Caco-2 (cell line): ENCODE measurements around the gene UBE2I. TPM values are rescaled to one million over a fixed set of nuclear protein-coding genes. Genes with fewer than 3 reads are reported as not detected.

Experiments used
- BruUV-seq: library from RNA; stranded (reverse); fragments of 400-500 nt; replicated peaks from 2 replicates; lab custom pipeline; 2021; lab: Mats Ljungman, UMichigan
- CTCF ChIA-PET: fragments of 300-600 bp; sonication (Branson Sonifier 250); formaldehyde crosslinking; loops from one replicate; lab custom pipeline; 2022; ENCODE audit warnings: antibody characterized with exemption; lab: Charles Lee
- POLR2A ChIA-PET: fragments of 300-600 bp; sonication (Branson Sonifier 250); formaldehyde crosslinking; loops from one replicate; lab custom pipeline; 2022; ENCODE audit warnings: antibody characterized with exemption; lab: Charles Lee
- DNase-seq, 2 experiments: peaks; one replicate each; pipeline versions ENCODE4 v3.0.0 to v3.0.0-alpha.2; 2020 to 2022
- H3K27me3 ChIP-seq: replicated peaks from 2 replicates; pipeline ENCODE4 v1.6.0; 2011; ENCODE audit warnings: low read length; ENCODE audit not compliant: control insufficient read depth, insufficient read depth
- H3K36me3 ChIP-seq: 2 replicates; pipeline ENCODE4 v1.5.1; 2011; ENCODE audit warnings: low read length; ENCODE audit not compliant: control insufficient read depth, insufficient read depth
- H3K4me1 ChIP-seq: fragments of 250-450 bp; sonication (Bioruptor Pico); 2 replicates; pipeline ENCODE4 v1.5.1; 2020; ENCODE audit warnings: mild to moderate bottlenecking
- H3K4me3 ChIP-seq: 2 replicates; pipeline ENCODE4 v1.5.1; 2011; ENCODE audit warnings: low read depth, mild to moderate bottlenecking, control low read depth, low read length
- H3K9me3 ChIP-seq: fragments of 250-450 bp; sonication (Bioruptor Pico); 2 replicates; pipeline ENCODE4 v1.5.1; 2020; ENCODE audit warnings: mild to moderate bottlenecking, moderate library complexity
- H3K27ac Mint-ChIP-seq: one replicate; pipeline ENCODE4 v1.8.0; 2022; ENCODE audit warnings: mixed read lengths; ENCODE audit not compliant: unreplicated experiment
- H3K27me3 Mint-ChIP-seq: one replicate; pipeline ENCODE4 v1.8.0; 2022; ENCODE audit warnings: mixed read lengths; ENCODE audit not compliant: insufficient read depth, unreplicated experiment
- H3K36me3 Mint-ChIP-seq: one replicate; pipeline ENCODE4 v1.8.0; 2022; ENCODE audit warnings: mild to moderate bottlenecking, mixed read lengths; ENCODE audit not compliant: insufficient read depth, unreplicated experiment
- H3K4me1 Mint-ChIP-seq: one replicate; pipeline ENCODE4 v1.8.0; 2022; ENCODE audit warnings: low read depth, mixed read lengths; ENCODE audit not compliant: unreplicated experiment
- H3K4me3 Mint-ChIP-seq: one replicate; pipeline ENCODE4 v1.8.0; 2022; ENCODE audit warnings: mild to moderate bottlenecking, moderate library complexity, mixed read lengths; ENCODE audit not compliant: unreplicated experiment
- H3K9me3 Mint-ChIP-seq: one replicate; pipeline ENCODE4 v1.8.0; 2022; ENCODE audit warnings: mixed read lengths; ENCODE audit not compliant: unreplicated experiment
- intact Hi-C: fragments of 100-400 bp; cut with micrococcal nuclease; formaldehyde crosslinking; loops from one replicate; pipeline ENCODE4 v1.10.0; 2022; ENCODE audit not compliant: unreplicated experiment
- total RNA-seq: library from RNA; stranded (reverse); gene quantifications from 2 replicates; pipeline ENCODE4 v1.2.3, GENCODE V29; 2022
- TF ChIP-seq, protein P1 (sequence below), 2 experiments: fragments of 200-600 bp in 1 of 2; IDR thresholded peaks; 1 replicate in 1 of 2; 2 replicates in 1 of 2; pipeline versions ENCODE4 v1.5.1 to v1.8.0; 2011 to 2022; ENCODE audit warnings: antibody characterized with exemption in 1 of 2, control low read depth in 1 of 2, inconsistent platforms in 1 of 2, low read depth in 1 of 2, low read length in 1 of 2, mild to moderate bottlenecking in 1 of 2, moderate library complexity in 1 of 2; ENCODE audit not compliant: insufficient read depth in 1 of 2, severe bottlenecking in 1 of 2, unreplicated experiment in 1 of 2

The UBE2I gene
- total RNA-seq, 1 experiment from 2014 or later = 178 TPM

DNA sequence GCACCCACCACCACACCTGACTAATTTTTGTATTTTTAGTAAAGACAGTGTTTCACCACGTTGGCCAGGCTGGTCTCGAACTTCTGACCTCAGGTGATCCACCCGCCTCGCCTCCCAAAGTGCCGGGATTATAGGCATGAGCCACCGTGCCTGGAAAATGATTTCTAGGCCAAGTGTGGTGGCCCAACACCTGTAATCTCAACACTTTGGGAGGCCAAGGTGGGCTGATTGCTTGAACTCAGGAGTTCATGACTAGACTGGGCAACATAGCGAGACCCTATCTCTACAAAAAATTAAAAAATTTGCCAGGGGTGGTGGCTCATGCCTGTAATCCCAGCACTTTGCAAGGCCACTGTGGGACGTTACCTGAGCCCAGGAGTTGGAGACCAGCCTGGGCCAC is 13.0 kb downstream of the UBE2I start:
- H3K9me3 ChIP-seq = no peaks in the 10 kb centered on the region
- no peaks in the 10 kb centered on the region for H3K4me1 Mint-ChIP-seq
- no peak overlapping the region for H3K27ac Mint-ChIP-seq
- H3K4me3 ChIP-seq = no peak overlapping the region
- intact Hi-C loops = no loop called here
- H3K36me3 Mint-ChIP-seq = peaks cover 51% of the 10 kb centered on the region
- no peaks in the 10 kb centered on the region for H3K4me1 ChIP-seq
- DNase-seq = no peak
- H3K27me3 Mint-ChIP-seq = no peaks in the 10 kb centered on the region
- no peaks in the 10 kb centered on the region for H3K9me3 Mint-ChIP-seq
- H3K27me3 ChIP-seq = no peaks in the 10 kb centered on the region
- H3K4me3 Mint-ChIP-seq = no peak overlapping the region
- TF ChIP-seq, protein P1, sequence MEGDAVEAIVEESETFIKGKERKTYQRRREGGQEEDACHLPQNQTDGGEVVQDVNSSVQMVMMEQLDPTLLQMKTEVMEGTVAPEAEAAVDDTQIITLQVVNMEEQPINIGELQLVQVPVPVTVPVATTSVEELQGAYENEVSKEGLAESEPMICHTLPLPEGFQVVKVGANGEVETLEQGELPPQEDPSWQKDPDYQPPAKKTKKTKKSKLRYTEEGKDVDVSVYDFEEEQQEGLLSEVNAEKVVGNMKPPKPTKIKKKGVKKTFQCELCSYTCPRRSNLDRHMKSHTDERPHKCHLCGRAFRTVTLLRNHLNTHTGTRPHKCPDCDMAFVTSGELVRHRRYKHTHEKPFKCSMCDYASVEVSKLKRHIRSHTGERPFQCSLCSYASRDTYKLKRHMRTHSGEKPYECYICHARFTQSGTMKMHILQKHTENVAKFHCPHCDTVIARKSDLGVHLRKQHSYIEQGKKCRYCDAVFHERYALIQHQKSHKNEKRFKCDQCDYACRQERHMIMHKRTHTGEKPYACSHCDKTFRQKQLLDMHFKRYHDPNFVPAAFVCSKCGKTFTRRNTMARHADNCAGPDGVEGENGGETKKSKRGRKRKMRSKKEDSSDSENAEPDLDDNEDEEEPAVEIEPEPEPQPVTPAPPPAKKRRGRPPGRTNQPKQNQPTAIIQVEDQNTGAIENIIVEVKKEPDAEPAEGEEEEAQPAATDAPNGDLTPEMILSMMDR (IDR thresholded peaks at IDR 0.05; ENCODE audit: insufficient read depth in 1 of 2, low read depth in 1 of 2, low read length in 1 of 2, severe bottlenecking in 1 of 2, unreplicated experiment in 1 of 2) = no peak
- peaks cover 5% of the 10 kb centered on the region for H3K36me3 ChIP-seq
- ChIA-PET POLR2A (interaction anchor here (0.7 kb wide), 1 partner anchor 327 kb away, joined by 5 read pairs; no protein-coding TSS in a partner anchor), CTCF (no interaction called here)
- no TSS peak for BruUV-seq

DNA sequence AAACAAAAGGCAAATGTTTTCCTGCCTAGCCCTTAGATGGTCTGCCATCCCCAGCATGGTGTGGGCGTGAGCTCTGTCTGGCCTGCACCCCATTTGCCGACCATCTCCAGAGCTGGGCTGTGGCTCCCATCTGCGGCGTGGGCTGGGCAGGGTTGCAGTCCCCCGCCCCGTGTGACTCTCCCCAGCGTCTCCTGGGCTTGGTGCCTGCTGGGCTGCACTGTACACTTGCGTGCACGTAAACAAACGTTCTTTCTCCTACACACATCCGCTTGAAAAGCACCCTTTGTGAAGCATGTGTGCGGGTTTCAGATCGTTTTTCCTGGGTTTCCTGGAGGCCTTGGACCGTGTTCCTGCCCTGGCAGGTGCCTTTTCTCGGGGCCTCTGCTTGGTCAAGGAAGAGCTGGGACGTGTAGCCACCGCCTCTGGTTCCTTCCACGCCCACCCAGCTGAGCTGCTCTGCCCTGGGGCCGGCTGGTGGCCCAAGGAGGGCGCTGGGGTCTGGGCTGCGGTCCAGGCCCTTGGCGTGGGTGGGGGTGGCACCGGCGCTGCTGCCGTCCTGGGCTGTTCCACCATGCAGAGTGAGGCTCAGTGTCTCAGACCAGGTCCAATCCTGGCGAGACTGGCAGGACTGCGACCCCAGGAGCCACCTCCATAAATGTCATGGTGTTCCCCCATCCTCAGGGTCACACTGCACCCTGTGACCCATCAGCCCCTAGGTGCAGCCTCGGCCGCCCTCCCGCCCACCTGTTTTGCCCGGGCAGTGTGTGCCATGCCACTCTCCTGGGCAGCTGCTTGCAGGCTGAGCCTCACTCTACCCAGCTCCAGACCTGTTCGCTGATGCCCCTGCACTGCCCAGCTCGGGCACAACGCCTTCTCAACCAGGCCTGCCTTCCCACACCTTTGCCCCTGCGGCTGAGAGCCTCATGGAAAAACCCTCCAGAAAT is 14.1 kb downstream of the UBE2I start:
- Histone ChIP-seq H3K4me3 (no peak overlapping the region), H3K4me1 (no peaks in the 10 kb centered on the region), H3K9me3 (no peaks in the 10 kb centered on the region), H3K27me3 (no peaks in the 10 kb centered on the region), H3K36me3 (peaks cover 4% of the 10 kb centered on the region)
- Mint-ChIP-seq H3K9me3 (no peaks in the 10 kb centered on the region), H3K4me1 (no peaks in the 10 kb centered on the region), H3K36me3 (peaks cover 39% of the 10 kb centered on the region), H3K27me3 (no peaks in the 10 kb centered on the region), H3K27ac (no peak overlapping the region), H3K4me3 (no peak overlapping the region)
- intact Hi-C loops = no loop called here
- no TSS peak for BruUV-seq
- TF ChIP-seq, protein P1 (IDR thresholded peaks at IDR 0.05; ENCODE audit: insufficient read depth in 1 of 2, low read depth in 1 of 2, low read length in 1 of 2, severe bottlenecking in 1 of 2, unreplicated experiment in 1 of 2) = no peak
- DNase-seq = no peak
- ChIA-PET CTCF (interaction anchor here (0.7 kb wide), 1 partner anchor 230 kb away, joined by 3 read pairs; no protein-coding TSS in a partner anchor), POLR2A (no interaction called here)

DNA sequence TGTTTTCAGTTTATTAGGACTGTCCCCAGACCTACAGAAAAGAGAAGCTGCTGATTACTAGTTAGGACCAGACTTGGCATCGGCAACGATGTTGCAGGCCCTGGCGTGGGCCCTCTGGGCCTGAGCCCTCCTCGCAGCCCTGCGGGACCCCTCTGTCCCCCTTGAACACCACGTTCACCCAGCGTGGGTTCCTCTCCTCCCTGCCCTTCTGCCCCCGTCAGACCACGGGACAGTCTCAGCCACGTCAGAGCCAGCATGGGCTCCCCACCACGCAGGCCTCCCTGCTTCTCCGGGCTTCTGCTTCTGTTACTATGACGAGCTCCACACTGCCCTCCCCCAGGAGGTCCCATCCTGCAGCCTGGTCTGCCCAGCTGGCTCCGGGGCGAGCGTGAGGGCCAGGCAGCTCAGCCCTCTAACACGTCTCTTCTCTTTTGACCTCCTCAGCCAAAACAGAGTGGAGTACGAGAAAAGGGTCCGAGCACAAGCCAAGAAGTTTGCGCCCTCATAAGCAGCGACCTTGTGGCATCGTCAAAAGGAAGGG is 14.9 kb downstream of the UBE2I start:
- CTCF ChIA-PET = interaction anchor here (0.7 kb wide), 1 partner anchor 230 kb away, joined by 3 read pairs; no protein-coding TSS in a partner anchor
- POLR2A ChIA-PET = no interaction called here
- H3K4me3 Mint-ChIP-seq = no peak overlapping the region
- Histone ChIP-seq H3K9me3 (no peaks in the 10 kb centered on the region), H3K4me3 (no peak overlapping the region), H3K4me1 (no peaks in the 10 kb centered on the region), H3K27me3 (no peaks in the 10 kb centered on the region), H3K36me3 (peaks cover 2% of the 10 kb centered on the region)
- no peak for DNase-seq
- H3K27me3 Mint-ChIP-seq = no peaks in the 10 kb centered on the region
- H3K4me1 Mint-ChIP-seq = no peaks in the 10 kb centered on the region
- H3K9me3 Mint-ChIP-seq = no peaks in the 10 kb centered on the region
- H3K27ac Mint-ChIP-seq = no peak overlapping the region
- peaks cover 31% of the 10 kb centered on the region for H3K36me3 Mint-ChIP-seq
- intact Hi-C loops = no loop called here
- TF ChIP-seq, protein P1 (IDR thresholded peaks at IDR 0.05; ENCODE audit: insufficient read depth in 1 of 2, low read depth in 1 of 2, low read length in 1 of 2, severe bottlenecking in 1 of 2, unreplicated experiment in 1 of 2) = no peak
- no TSS peak for BruUV-seq
